HL-60 (cell line): Measurements from ENCODE around the gene SGCA.

Experiments
- DNase-seq, 2 experiments: peaks; one replicate each; pipeline ENCODE4 v3.0.0-alpha.2; 2010 to 2020; ENCODE audit warnings: low read depth in 1 of 2, low spot score in 1 of 2
- H3K27ac ChIP-seq: fragments of 250-450 bp; sonication (Bioruptor Pico); replicated peaks from 2 replicates; pipeline ENCODE4 v1.5.1; 2020; ENCODE audit warnings: mild to moderate bottlenecking, moderate library complexity
- H3K27me3 ChIP-seq: fragments of 250-450 bp; sonication (Bioruptor Pico); 2 replicates; pipeline ENCODE4 v1.5.1; 2021; ENCODE audit warnings: mild to moderate bottlenecking, moderate library complexity; ENCODE audit not compliant: insufficient read depth, poor library complexity, severe bottlenecking
- H3K4me3 ChIP-seq: replicated peaks from 2 replicates; pipeline ENCODE4 v1.5.1; 2011; ENCODE audit warnings: mild to moderate bottlenecking, control low read depth, low read length; ENCODE audit not compliant: insufficient read depth
- GABPA ChIP-seq: IDR thresholded peaks from 2 replicates; pipeline ENCODE4 v1.6.1; 2012; ENCODE audit warnings: low read depth
- POLR2AphosphoS5 ChIP-seq: IDR thresholded peaks from 2 replicates; pipeline ENCODE4 v1.6.1; 2012; ENCODE audit warnings: low read depth
- SPI1 ChIP-seq: IDR thresholded peaks from 2 replicates; pipeline ENCODE4 v1.6.1; 2012; ENCODE audit warnings: low read depth, mild to moderate bottlenecking, borderline replicate concordance
- TF ChIP-seq, protein P1 (sequence below): IDR thresholded peaks from one replicate; pipeline ENCODE4 v1.5.1; 2011; ENCODE audit warnings: low read length, control low read depth, inconsistent platforms; ENCODE audit not compliant: insufficient read depth
- TF ChIP-seq, protein P2 (sequence below): IDR thresholded peaks from 2 replicates; pipeline ENCODE4 v1.6.1; 2012; ENCODE audit warnings: low read depth; ENCODE audit not compliant: insufficient replicate concordance

The SGCA gene

DNA sequence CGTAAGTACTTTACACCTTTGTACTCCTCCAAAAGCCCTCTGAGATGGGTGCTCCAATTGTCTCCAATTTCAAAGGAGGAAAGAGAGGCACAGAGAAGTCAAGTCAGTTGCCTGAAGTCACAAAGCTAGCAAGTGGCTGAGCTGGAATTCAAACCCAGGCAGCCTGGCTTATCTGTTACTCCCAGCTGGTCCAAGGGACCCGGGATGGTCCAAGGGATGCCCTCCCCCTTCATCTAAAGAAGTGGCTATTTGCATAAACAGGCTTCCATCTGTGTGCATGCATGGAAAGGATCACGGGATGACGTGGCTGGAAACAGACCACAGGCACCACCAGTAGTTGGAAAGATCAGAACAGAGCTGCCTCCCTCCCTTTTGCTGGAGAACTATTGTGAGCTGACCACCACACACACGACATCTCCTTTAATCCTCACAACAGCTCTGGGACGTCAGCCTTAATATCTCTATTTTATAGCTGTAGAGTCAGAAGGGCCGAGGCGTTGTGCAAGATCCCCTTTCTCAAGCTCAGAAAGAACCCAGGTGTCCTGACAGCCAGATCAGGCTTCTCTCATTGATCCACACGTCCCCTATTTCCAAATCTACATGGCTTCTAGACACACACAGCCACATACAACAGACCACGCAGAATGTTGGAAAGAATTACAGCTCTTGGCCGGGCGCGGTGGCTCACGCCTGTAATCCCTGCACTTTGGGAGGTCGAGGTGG, 46.5 kb downstream of the SGCA start:
- Histone ChIP-seq H3K4me3 (no peak overlapping the region), H3K27me3 (peaks cover 2% of the 10 kb centered on the region), H3K27ac (no peak overlapping the region)
- TF ChIP-seq GABPA: no peak
- TF ChIP-seq, protein P1, sequence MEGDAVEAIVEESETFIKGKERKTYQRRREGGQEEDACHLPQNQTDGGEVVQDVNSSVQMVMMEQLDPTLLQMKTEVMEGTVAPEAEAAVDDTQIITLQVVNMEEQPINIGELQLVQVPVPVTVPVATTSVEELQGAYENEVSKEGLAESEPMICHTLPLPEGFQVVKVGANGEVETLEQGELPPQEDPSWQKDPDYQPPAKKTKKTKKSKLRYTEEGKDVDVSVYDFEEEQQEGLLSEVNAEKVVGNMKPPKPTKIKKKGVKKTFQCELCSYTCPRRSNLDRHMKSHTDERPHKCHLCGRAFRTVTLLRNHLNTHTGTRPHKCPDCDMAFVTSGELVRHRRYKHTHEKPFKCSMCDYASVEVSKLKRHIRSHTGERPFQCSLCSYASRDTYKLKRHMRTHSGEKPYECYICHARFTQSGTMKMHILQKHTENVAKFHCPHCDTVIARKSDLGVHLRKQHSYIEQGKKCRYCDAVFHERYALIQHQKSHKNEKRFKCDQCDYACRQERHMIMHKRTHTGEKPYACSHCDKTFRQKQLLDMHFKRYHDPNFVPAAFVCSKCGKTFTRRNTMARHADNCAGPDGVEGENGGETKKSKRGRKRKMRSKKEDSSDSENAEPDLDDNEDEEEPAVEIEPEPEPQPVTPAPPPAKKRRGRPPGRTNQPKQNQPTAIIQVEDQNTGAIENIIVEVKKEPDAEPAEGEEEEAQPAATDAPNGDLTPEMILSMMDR: no peak
- TF ChIP-seq, protein P2, sequence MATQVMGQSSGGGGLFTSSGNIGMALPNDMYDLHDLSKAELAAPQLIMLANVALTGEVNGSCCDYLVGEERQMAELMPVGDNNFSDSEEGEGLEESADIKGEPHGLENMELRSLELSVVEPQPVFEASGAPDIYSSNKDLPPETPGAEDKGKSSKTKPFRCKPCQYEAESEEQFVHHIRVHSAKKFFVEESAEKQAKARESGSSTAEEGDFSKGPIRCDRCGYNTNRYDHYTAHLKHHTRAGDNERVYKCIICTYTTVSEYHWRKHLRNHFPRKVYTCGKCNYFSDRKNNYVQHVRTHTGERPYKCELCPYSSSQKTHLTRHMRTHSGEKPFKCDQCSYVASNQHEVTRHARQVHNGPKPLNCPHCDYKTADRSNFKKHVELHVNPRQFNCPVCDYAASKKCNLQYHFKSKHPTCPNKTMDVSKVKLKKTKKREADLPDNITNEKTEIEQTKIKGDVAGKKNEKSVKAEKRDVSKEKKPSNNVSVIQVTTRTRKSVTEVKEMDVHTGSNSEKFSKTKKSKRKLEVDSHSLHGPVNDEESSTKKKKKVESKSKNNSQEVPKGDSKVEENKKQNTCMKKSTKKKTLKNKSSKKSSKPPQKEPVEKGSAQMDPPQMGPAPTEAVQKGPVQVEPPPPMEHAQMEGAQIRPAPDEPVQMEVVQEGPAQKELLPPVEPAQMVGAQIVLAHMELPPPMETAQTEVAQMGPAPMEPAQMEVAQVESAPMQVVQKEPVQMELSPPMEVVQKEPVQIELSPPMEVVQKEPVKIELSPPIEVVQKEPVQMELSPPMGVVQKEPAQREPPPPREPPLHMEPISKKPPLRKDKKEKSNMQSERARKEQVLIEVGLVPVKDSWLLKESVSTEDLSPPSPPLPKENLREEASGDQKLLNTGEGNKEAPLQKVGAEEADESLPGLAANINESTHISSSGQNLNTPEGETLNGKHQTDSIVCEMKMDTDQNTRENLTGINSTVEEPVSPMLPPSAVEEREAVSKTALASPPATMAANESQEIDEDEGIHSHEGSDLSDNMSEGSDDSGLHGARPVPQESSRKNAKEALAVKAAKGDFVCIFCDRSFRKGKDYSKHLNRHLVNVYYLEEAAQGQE: no peak
- no peak for TF ChIP-seq POLR2AphosphoS5
- no peak for TF ChIP-seq SPI1
- peak in 1 of 2 experiments; percentile 26 for DNase-seq

DNA sequence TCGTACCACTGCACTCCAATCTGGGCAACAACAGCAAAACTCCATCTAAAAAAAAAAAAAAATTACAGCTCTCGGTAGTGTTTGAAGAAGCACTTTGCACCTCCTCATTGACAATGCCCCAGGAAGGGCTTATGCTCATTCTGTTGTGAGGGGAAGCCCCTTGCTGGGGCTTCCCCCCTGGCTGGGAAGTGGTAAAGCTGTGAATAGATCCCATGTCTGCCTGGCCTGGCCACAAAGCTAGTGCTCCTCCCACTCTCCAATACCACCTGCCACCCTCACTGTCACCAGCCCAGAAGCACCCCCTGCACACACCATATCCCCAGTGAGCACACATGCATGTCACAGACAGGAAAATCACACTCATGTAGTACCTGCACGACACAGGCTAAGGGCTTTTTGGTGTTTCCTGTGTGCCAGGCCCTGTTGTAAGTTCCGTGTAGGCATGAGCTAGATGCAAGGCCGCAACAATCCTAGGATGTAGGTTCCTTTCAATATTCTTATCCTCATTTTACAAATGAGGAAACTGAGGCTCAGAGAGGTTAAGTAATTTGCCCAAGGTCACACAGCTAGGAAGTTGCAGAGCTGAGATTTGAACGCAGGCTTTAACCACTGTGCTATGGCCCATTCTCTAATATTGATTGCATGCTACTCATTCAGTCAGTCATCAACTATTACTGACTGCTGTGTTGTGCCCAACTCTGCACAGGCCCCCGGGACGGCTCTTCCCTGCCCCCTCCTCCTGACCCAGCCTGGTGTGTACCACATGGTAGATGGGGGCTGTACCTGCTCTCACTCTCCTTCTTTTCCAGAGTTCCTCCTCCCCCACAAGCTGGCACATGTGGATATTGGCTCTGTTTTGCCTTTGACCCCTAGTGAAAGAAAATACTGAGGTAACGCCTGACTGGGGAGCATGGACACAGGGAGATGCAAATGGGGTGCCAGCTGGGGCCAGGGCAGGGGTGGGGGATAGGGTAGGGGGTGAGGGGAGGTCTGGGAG, 47.5 kb downstream of the SGCA start:
- Histone ChIP-seq H3K27ac (no peak overlapping the region), H3K4me3 (no peak overlapping the region), H3K27me3 (no peaks in the 10 kb centered on the region)
- peak in 1 of 2 experiments; percentile 25 for DNase-seq
- TF ChIP-seq GABPA: no peak
- TF ChIP-seq, protein P2: no peak
- TF ChIP-seq, protein P1: no peak
- TF ChIP-seq SPI1: no peak
- TF ChIP-seq POLR2AphosphoS5: no peak

DNA sequence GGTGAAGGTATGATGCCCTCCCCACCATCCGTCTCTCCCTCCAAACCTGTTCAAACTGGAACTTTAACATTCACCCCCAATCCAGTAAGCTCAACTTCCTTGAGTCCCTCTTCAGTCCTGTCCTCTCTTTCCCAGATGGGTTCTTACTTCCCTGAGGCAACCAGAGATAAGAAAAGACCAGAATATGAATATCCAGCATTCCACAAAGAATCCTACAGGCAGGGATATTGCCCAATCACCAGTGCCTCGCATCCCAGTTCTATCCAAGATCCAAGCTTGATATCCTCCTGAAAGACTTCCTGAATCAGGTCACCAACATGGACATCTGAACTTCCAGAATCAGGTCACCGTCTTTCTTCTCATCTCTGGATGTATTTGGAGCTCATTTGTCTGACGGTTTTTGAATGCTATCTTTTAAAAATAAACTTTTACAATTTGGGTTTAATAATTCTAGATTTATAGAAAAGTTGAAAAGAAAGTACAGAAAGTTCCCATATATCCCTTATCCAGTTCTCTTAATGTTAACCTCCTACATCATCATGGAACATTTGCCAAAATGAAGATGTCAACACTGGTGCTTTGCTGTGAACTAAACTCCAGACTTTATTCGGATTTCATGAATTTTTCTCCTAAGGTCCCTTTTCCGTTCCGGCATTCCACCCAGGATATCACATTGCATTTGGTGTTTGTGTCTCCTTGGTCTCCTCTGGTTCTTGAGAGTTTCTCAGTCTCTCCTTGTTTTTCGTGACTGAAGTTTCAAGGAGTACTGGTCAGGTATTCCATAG, 49.4 kb downstream of the SGCA start:
- Histone ChIP-seq H3K4me3 (no peak overlapping the region), H3K27me3 (no peaks in the 10 kb centered on the region), H3K27ac (no peak overlapping the region)
- no peak for DNase-seq
- TF ChIP-seq POLR2AphosphoS5 (no peak), SPI1 (no peak), GABPA (no peak)
- TF ChIP-seq, protein P2: no peak
- TF ChIP-seq, protein P1: no peak
